ENCODE results near the gene ENAH.

DNA sequence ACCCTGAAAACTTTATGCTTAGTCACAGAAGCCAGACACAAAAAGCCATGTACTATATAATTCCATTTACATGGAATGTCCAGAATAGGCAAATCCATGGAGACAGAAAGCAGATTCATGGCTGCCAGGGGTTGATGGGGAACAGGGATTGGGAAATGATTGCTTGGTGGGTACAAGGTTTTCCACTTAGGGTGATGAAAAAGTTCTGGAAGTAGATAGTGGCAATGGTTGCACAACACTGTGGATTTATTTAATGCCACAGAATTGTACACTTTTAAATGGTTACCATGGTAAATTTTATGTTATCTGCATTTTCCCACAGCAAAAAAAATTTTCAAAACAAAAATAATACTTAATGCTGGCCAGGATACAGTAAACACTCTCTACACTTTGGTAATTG is 40.6 kb downstream of the ENAH start:
- TF ChIP-seq, protein P1, sequence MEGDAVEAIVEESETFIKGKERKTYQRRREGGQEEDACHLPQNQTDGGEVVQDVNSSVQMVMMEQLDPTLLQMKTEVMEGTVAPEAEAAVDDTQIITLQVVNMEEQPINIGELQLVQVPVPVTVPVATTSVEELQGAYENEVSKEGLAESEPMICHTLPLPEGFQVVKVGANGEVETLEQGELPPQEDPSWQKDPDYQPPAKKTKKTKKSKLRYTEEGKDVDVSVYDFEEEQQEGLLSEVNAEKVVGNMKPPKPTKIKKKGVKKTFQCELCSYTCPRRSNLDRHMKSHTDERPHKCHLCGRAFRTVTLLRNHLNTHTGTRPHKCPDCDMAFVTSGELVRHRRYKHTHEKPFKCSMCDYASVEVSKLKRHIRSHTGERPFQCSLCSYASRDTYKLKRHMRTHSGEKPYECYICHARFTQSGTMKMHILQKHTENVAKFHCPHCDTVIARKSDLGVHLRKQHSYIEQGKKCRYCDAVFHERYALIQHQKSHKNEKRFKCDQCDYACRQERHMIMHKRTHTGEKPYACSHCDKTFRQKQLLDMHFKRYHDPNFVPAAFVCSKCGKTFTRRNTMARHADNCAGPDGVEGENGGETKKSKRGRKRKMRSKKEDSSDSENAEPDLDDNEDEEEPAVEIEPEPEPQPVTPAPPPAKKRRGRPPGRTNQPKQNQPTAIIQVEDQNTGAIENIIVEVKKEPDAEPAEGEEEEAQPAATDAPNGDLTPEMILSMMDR (conservative IDR thresholded peaks at IDR 0.05; ENCODE audit: low read length) = no peak
- no peak for TF ChIP-seq EZH2phosphoT487 (IDR thresholded peaks at IDR 0.05; ENCODE audit: borderline replicate concordance)
